ENCODE measurements around the gene THRB. TPM values are rescaled to one million over a fixed set of nuclear protein-coding genes. Genes with fewer than 3 reads are reported as not detected.

Gene THRB
- total RNA-seq, 1 donor: 0.36 TPM

DNA sequence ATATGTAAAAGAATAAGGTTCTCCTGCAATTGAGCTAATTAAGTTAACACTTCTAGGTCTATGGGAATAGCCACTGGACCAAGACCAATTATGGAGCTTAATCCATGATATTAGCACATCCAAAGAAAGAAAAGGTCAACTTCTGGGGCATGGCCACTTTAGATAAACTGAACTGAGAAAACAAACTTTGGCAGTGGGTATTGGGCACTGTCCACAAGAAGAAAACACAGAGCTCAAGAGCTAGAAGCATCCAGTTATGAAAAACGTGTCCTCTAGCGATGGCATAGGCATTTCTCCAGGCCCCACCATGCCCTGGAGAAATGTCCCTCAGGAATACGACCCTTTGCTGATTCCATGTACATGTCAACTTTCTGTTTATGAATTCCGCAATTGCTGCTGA is 87.8 kb downstream of the THRB start:
- Histone ChIP-seq H3K79me2 (ENCODE audit: insufficient read depth, low read length) (no peaks in the 10 kb centered on the region), H3K9me3 (ENCODE audit: low read depth, low read length) (no peaks in the 10 kb centered on the region), H3K27ac (ENCODE audit: low read depth, low read length) (no peak overlapping the region), H2AFZ (ENCODE audit: low read length) (no peak overlapping the region), H3K36me3 (ENCODE audit: insufficient read depth, low read length) (no peaks in the 10 kb centered on the region), H3K4me3 (ENCODE audit: insufficient read depth, low read length) (no peak overlapping the region), H3K4me2 (ENCODE audit: insufficient read depth, low read length) (no peak overlapping the region), H4K20me1 (ENCODE audit: insufficient read depth, low read length) (no peaks in the 10 kb centered on the region), H3K4me1 (ENCODE audit: insufficient read depth, low read length) (no peaks in the 10 kb centered on the region), H3K27me3 (ENCODE audit: insufficient read depth, low read length) (no peaks in the 10 kb centered on the region)
- DNase-seq (ENCODE audit: insufficient read length, low spot score, missing footprints): no peak
- TF ChIP-seq, protein P1, sequence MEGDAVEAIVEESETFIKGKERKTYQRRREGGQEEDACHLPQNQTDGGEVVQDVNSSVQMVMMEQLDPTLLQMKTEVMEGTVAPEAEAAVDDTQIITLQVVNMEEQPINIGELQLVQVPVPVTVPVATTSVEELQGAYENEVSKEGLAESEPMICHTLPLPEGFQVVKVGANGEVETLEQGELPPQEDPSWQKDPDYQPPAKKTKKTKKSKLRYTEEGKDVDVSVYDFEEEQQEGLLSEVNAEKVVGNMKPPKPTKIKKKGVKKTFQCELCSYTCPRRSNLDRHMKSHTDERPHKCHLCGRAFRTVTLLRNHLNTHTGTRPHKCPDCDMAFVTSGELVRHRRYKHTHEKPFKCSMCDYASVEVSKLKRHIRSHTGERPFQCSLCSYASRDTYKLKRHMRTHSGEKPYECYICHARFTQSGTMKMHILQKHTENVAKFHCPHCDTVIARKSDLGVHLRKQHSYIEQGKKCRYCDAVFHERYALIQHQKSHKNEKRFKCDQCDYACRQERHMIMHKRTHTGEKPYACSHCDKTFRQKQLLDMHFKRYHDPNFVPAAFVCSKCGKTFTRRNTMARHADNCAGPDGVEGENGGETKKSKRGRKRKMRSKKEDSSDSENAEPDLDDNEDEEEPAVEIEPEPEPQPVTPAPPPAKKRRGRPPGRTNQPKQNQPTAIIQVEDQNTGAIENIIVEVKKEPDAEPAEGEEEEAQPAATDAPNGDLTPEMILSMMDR (IDR thresholded peaks at IDR 0.05; ENCODE audit: extremely low read depth, low read depth, low read length): no peak

GRCh38 chr3:24405057-24405456 is 89.6 kb downstream of the THRB start:
- H3K9me3 ChIP-seq (ENCODE audit: low read depth, low read length): no peaks in the 10 kb centered on the region
- no peaks in the 10 kb centered on the region for H3K79me2 ChIP-seq (ENCODE audit: insufficient read depth, low read length)
- no peaks in the 10 kb centered on the region for H3K4me1 ChIP-seq (ENCODE audit: insufficient read depth, low read length)
- H2AFZ ChIP-seq (ENCODE audit: low read length): no peak overlapping the region
- H4K20me1 ChIP-seq (ENCODE audit: insufficient read depth, low read length): no peaks in the 10 kb centered on the region
- DNase-seq (ENCODE audit: insufficient read length, low spot score, missing footprints): no peak
- TF ChIP-seq, protein P1 (IDR thresholded peaks at IDR 0.05; ENCODE audit: extremely low read depth, low read depth, low read length): no peak
- no peak overlapping the region for H3K27ac ChIP-seq (ENCODE audit: low read depth, low read length)
- no peak overlapping the region for H3K4me2 ChIP-seq (ENCODE audit: insufficient read depth, low read length)
- no peaks in the 10 kb centered on the region for H3K36me3 ChIP-seq (ENCODE audit: insufficient read depth, low read length)
- no peaks in the 10 kb centered on the region for H3K27me3 ChIP-seq (ENCODE audit: insufficient read depth, low read length)
- no peak overlapping the region for H3K4me3 ChIP-seq (ENCODE audit: insufficient read depth, low read length)

- H3K9me3 ChIP-seq (ENCODE audit: low read depth, low read length): no peaks in the 10 kb centered on the region
- H3K27ac ChIP-seq (ENCODE audit: low read depth, low read length): no peak overlapping the region
- TF ChIP-seq, protein P1 (IDR thresholded peaks at IDR 0.05; ENCODE audit: extremely low read depth, low read depth, low read length): no peak
- H3K36me3 ChIP-seq (ENCODE audit: insufficient read depth, low read length): no peaks in the 10 kb centered on the region
- no peak overlapping the region for H3K4me3 ChIP-seq (ENCODE audit: insufficient read depth, low read length)
- no peak overlapping the region for H3K4me2 ChIP-seq (ENCODE audit: insufficient read depth, low read length)
- no peaks in the 10 kb centered on the region for H3K27me3 ChIP-seq (ENCODE audit: insufficient read depth, low read length)
- no peaks in the 10 kb centered on the region for H3K79me2 ChIP-seq (ENCODE audit: insufficient read depth, low read length)
- H4K20me1 ChIP-seq (ENCODE audit: insufficient read depth, low read length): no peaks in the 10 kb centered on the region
- no peak for DNase-seq (ENCODE audit: insufficient read length, low spot score, missing footprints)
- H2AFZ ChIP-seq (ENCODE audit: low read length): no peak overlapping the region
- H3K4me1 ChIP-seq (ENCODE audit: insufficient read depth, low read length): no peaks in the 10 kb centered on the region
These were observed 92.9 kb downstream of the THRB start for GRCh38 chr3:24401811-24402185.

DNA sequence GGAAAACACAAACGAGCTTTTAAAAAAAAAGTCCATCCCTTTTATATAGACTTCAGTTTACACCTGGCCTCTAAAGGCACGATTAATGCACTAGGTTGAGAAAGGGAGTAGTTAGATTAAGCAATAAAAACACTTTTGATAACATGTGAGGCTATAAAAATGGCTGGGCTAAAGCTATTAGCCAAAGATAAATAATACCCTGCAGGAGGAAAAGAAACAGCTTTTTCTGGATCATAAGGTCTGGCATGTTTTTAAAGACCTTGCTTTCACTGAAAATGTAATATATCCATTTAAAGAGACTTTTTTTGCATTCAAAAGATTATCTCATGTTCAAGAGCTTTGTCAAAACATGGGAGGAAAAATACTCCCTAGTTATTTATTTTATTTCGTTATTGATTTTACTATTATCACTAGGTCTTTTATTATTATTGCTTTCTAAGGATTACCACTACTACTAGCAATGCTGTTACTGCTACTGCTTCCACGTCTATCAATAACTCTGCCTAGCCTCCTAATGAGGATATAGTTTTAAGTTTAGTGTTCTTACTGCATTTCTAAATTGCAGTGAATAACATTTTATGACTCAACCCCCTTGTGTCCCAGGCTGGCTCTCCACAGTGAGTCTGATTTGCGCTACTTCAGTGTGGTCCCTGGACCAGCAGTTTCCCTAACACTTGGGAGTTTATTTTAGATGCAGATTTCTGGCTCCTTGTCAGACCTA is 93.4 kb downstream of the THRB start:
- no peak overlapping the region for H3K4me3 ChIP-seq (ENCODE audit: insufficient read depth, low read length)
- TF ChIP-seq, protein P1 (IDR thresholded peaks at IDR 0.05; ENCODE audit: extremely low read depth, low read depth, low read length): no peak
- no peaks in the 10 kb centered on the region for H4K20me1 ChIP-seq (ENCODE audit: insufficient read depth, low read length)
- no peaks in the 10 kb centered on the region for H3K36me3 ChIP-seq (ENCODE audit: insufficient read depth, low read length)
- H3K9me3 ChIP-seq (ENCODE audit: low read depth, low read length): no peaks in the 10 kb centered on the region
- H3K27me3 ChIP-seq (ENCODE audit: insufficient read depth, low read length): no peaks in the 10 kb centered on the region
- H3K79me2 ChIP-seq (ENCODE audit: insufficient read depth, low read length): no peaks in the 10 kb centered on the region
- no peak for DNase-seq (ENCODE audit: insufficient read length, low spot score, missing footprints)
- no peak overlapping the region for H3K27ac ChIP-seq (ENCODE audit: low read depth, low read length)
- H2AFZ ChIP-seq (ENCODE audit: low read length): no peak overlapping the region
- no peaks in the 10 kb centered on the region for H3K4me1 ChIP-seq (ENCODE audit: insufficient read depth, low read length)
- H3K4me2 ChIP-seq (ENCODE audit: insufficient read depth, low read length): no peak overlapping the region

All from osteoblast (primary cell).